Glutamatergic neuron (in vitro differentiated cells): ENCODE measurements around the gene GDF7. TPM values are rescaled to one million over a fixed set of nuclear protein-coding genes. Genes with fewer than 3 reads are reported as not detected.

Experiments used
- DNase-seq: peaks from one replicate; pipeline ENCODE4 v3.0.0; 2022
- H3K27ac Mint-ChIP-seq: one replicate; pipeline ENCODE4 v1.8.0; 2020; ENCODE audit warnings: mild to moderate bottlenecking, mixed read lengths, inconsistent platforms; ENCODE audit not compliant: unreplicated experiment
- H3K27me3 Mint-ChIP-seq: one replicate; pipeline ENCODE4 v1.8.0; 2020; ENCODE audit warnings: mild to moderate bottlenecking, moderate library complexity, mixed read lengths, inconsistent platforms; ENCODE audit not compliant: unreplicated experiment
- H3K36me3 Mint-ChIP-seq: one replicate; pipeline ENCODE4 v1.8.0; 2020; ENCODE audit warnings: mild to moderate bottlenecking, mixed read lengths, inconsistent platforms; ENCODE audit not compliant: unreplicated experiment
- H3K4me1 Mint-ChIP-seq: one replicate; pipeline ENCODE4 v1.8.0; 2020; ENCODE audit warnings: mild to moderate bottlenecking, low read depth, mixed read lengths, inconsistent platforms; ENCODE audit not compliant: unreplicated experiment
- H3K4me3 Mint-ChIP-seq: one replicate; pipeline ENCODE4 v1.8.0; 2020; ENCODE audit warnings: mild to moderate bottlenecking, mixed read lengths, inconsistent platforms; ENCODE audit not compliant: unreplicated experiment
- H3K9me3 Mint-ChIP-seq: one replicate; pipeline ENCODE4 v1.8.0; 2020; ENCODE audit warnings: mild to moderate bottlenecking, moderate library complexity, mixed read lengths, inconsistent platforms; ENCODE audit not compliant: unreplicated experiment
- CTCF ChIP-seq: fragments of 200-600 bp; sonication (generic); IDR thresholded peaks from one replicate; pipeline ENCODE4 v1.5.0; 2021; ENCODE audit not compliant: partially characterized antibody, unreplicated experiment
- total RNA-seq: library from RNA; stranded (reverse); fragmentation: NEBNext Ultra II Directional; extraction: Animal tissue kit (Norgen Biotek cat#: 25700); gene quantifications from one replicate; pipeline ENCODE4 v1.2.1, GENCODE V29; 2021; ENCODE audit not compliant: unreplicated experiment

The GDF7 gene
- total RNA-seq, 1 donor from 2014 or later: not detected

DNA sequence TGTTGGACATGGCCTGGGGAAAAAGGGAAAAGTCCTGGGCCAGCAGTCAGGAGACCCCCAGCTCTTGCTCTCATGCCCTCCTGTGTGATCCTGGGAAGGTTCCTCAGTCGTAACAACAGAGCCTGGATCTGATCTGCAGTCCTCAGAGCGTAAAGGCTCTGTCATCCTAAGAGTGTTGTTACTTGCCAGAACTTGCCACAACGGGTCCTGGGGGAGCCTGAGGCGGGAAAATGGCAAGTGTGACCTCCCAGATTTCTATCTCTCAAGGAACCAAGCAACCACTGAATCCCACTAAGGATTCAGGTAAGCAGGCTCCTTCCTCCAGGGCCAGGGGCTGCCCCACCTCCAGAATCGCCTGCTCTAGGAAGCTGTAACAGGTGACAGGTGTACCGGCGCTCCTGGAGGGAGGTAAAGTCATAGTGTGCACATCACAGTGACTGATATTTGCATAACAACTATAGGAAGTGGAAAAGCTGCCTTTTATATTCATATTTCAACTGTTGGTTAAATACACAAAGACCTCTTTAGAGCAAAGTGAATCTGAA lies 34.4 kb upstream of the GDF7 start:
- no peak for TF ChIP-seq CTCF
- peaks cover 2% of the 10 kb centered on the region for H3K27me3 Mint-ChIP-seq
- no peak overlapping the region for H3K4me3 Mint-ChIP-seq

DNA sequence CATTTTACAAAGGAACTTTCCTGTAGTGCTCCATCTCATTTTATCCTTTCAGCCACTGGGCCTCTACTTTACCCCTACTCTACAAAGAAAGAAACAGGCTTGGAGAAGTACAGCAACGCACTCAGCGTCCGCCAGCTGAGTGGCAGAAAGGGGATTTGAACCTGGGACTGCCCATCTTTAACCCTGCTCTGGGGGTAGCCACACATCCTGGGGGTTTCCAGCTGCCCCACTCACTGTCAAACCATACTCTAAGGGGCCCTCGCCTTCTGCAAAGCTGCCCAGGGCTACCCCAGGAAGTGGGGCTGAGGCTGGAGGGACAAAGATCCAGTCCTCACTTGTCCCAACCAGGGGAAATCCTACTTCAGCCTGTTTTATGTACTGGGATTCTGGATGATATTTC lies 33.9 kb upstream of the GDF7 start:
- H3K4me3 Mint-ChIP-seq: no peak overlapping the region
- H3K36me3 Mint-ChIP-seq: no peaks in the 10 kb centered on the region
- H3K9me3 Mint-ChIP-seq: peaks cover 7% of the 10 kb centered on the region
- peaks cover 21% of the 10 kb centered on the region for H3K4me1 Mint-ChIP-seq
- DNase-seq: no peak
- TF ChIP-seq CTCF: no peak
- H3K27ac Mint-ChIP-seq: no peak overlapping the region
- peaks cover 2% of the 10 kb centered on the region for H3K27me3 Mint-ChIP-seq

More for the DNA sequence above, 34.4 kb upstream of the GDF7 start:
- Mint-ChIP-seq H3K9me3 (peaks cover 7% of the 10 kb centered on the region), H3K27ac (no peak overlapping the region), H3K36me3 (no peaks in the 10 kb centered on the region), H3K4me1 (peaks cover 23% of the 10 kb centered on the region)
- no peak for DNase-seq

GRCh38 chr2:20633794-20634506 lies 33.0 kb upstream of the GDF7 start:
- Mint-ChIP-seq H3K4me3 (no peak overlapping the region), H3K36me3 (no peaks in the 10 kb centered on the region), H3K27me3 (no peaks in the 10 kb centered on the region), H3K4me1 (peaks cover 17% of the 10 kb centered on the region), H3K27ac (no peak overlapping the region), H3K9me3 (peaks cover 3% of the 10 kb centered on the region)
- TF ChIP-seq CTCF: peak; percentile 13
- DNase-seq: no peak

DNA sequence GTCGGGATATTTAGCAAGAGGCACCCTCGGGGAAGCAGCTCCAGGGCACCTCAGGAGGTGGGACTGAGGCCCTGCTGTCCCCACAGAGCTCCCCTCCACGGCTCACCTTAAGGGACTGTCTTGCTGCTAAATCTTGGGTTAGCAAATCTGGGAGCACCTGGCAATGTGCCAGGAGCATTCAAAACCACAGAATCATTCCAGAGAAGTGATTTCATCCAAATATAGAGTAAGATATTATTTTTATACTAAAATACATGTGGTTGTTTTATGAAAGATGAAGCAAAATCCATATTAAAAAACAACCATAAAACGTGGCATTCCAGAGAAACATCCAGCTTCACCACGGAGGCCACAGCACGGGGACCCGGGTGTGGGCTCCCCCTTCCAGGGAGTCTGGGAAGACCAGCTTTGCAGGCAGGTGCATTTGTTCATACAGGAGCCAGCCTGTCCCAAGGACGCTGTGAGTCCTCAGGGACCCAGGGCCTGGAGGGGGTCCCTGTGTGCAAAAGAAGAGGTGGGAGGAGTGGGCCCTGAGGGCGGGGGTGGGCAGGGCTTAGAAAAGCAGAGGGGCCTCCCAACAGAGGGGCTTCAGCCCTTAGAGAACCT lies 32.3 kb upstream of the GDF7 start:
- no peak for DNase-seq
- H3K36me3 Mint-ChIP-seq: no peaks in the 10 kb centered on the region
- H3K27ac Mint-ChIP-seq: no peak overlapping the region
- H3K27me3 Mint-ChIP-seq: no peaks in the 10 kb centered on the region
- TF ChIP-seq CTCF: no peak
- H3K4me1 Mint-ChIP-seq: peaks cover 14% of the 10 kb centered on the region
- no peak overlapping the region for H3K4me3 Mint-ChIP-seq
- H3K9me3 Mint-ChIP-seq: peaks cover 3% of the 10 kb centered on the region

DNA sequence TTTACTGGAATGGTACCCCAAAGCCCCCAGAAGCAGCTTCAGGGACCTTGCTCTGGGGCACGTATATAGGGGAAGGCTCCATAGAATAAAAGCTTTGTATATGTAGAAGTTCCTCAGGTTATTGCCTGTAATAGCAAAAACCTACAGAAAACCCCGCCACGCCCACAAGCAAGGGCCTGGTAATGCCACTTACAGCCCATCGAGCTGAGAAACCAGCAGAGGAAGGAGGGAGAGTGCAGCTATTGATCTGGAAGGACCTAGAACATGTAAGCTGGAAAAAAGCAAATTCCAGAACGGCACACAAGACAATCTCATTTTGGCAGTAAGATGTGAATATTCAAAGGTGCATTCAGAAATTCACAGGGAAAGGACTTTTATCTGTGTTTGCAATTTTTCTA lies 31.8 kb upstream of the GDF7 start:
- Mint-ChIP-seq H3K4me3 (peak overlapping the region; percentile 70), H3K9me3 (peaks cover 3% of the 10 kb centered on the region), H3K27me3 (no peaks in the 10 kb centered on the region), H3K27ac (peak overlapping the region; percentile 89), H3K4me1 (peaks cover 11% of the 10 kb centered on the region), H3K36me3 (no peaks in the 10 kb centered on the region)
- peak; percentile 30 for DNase-seq
- TF ChIP-seq CTCF: no peak
